TTC549 (cell line): ENCODE measurements around the gene ARHGAP22.

Experiments used
- FAIRE-seq: peaks from 2 replicates; lab custom pipeline; 2012; peaks lifted over from hg19 to GRCh38; lab: Jason Lieb, UNC

Gene ARHGAP22

GRCh38 chr10:48605786-48606529 lies 1.1 kb upstream of the ARHGAP22 start:
- no peak for FAIRE-seq

- no peak for FAIRE-seq
These were observed 558 bp downstream of the ARHGAP22 start for GRCh38 chr10:48604039-48604990.

- no peak for FAIRE-seq
These were observed 1.3 kb downstream of the ARHGAP22 start for GRCh38 chr10:48603421-48604038.

- FAIRE-seq = no peak
These were observed 2.3 kb downstream of the ARHGAP22 start for GRCh38 chr10:48602401-48603135.

- FAIRE-seq = no peak
These were observed 3.1 kb downstream of the ARHGAP22 start for GRCh38 chr10:48601789-48602188.

GRCh38 chr10:48600645-48601505 lies 4.0 kb downstream of the ARHGAP22 start:
- no peak for FAIRE-seq

GRCh38 chr10:48599830-48600134 lies 5.1 kb downstream of the ARHGAP22 start:
- no peak for FAIRE-seq

GRCh38 chr10:48598936-48599829 lies 5.7 kb downstream of the ARHGAP22 start:
- no peak for FAIRE-seq

- no peak for FAIRE-seq
These were observed 6.5 kb downstream of the ARHGAP22 start for GRCh38 chr10:48598243-48598935.

- no peak for FAIRE-seq
These were observed 9.3 kb downstream of the ARHGAP22 start for GRCh38 chr10:48595539-48595932.

- FAIRE-seq = no peak
These were observed 9.9 kb downstream of the ARHGAP22 start for GRCh38 chr10:48594803-48595538.

- FAIRE-seq = no peak
These were observed 10.5 kb downstream of the ARHGAP22 start for GRCh38 chr10:48594371-48594770.

- FAIRE-seq = no peak
These were observed 12.5 kb downstream of the ARHGAP22 start for GRCh38 chr10:48592346-48592745.

- FAIRE-seq = no peak
These were observed 13.9 kb downstream of the ARHGAP22 start for GRCh38 chr10:48590945-48591344.

- FAIRE-seq = no peak
These were observed 15.6 kb downstream of the ARHGAP22 start for GRCh38 chr10:48589266-48589665.

GRCh38 chr10:48587819-48588218 lies 17.1 kb downstream of the ARHGAP22 start:
- no peak for FAIRE-seq

GRCh38 chr10:48587101-48587500 lies 17.8 kb downstream of the ARHGAP22 start:
- FAIRE-seq = no peak

- FAIRE-seq = no peak
These were observed 21.9 kb downstream of the ARHGAP22 start for GRCh38 chr10:48582970-48583369.

GRCh38 chr10:48580236-48580635 lies 24.6 kb downstream of the ARHGAP22 start:
- no peak for FAIRE-seq
